Dedifferentiated amniotic fluid mesenchymal stem cell (primary cell): ENCODE data around the gene C9orf152.
A peak's percentile ranks its signal among the peaks of the same experiment; 100 is the strongest.
"Not testable (repeated sequence)": the region's sequence is repeated elsewhere in the genome, so short reads cannot be mapped to it uniquely, and the experiment has no call there.

ENCODE experiments used
- DNase-seq: peaks from one replicate; pipeline ENCODE4 v3.0.0-alpha.2; 2016; ENCODE audit errors: extremely low spot score

The C9orf152 gene

DNA sequence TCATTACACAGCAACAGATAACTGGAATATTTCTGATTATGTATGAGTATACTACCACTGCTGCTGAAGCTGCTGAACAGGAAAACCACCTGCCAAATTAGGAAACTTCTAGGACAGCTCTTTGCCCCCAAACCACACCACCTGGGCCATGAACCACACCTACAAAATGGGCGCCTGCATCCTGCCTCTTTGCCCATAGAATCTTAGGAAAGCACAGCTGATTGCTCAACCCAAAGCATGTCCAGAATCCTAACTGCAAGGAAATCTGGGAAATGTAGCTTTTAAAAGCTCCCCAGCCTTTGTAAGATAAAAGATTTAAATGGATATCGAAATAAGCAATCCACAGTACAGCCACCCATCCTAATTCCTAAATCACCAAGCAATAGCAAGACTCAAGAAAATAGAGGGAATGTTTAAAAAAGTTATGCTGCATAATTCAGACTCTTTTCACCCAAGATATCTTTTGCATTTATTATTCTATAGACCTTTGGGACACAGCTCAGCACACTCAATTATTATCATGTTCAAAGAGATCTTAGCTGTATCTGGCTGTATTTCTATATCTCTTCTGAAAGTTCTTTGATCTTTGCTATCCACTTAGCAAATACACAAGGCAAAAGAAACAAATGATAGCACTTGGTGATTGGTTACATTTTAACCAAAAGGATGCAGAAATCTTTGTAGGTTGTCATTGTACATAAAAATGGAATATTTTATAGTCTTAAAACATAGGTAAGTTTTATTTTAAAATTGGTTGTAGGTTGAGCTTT, 6.8 kb upstream of the C9orf152 start:
- DNase-seq: no peak

DNA sequence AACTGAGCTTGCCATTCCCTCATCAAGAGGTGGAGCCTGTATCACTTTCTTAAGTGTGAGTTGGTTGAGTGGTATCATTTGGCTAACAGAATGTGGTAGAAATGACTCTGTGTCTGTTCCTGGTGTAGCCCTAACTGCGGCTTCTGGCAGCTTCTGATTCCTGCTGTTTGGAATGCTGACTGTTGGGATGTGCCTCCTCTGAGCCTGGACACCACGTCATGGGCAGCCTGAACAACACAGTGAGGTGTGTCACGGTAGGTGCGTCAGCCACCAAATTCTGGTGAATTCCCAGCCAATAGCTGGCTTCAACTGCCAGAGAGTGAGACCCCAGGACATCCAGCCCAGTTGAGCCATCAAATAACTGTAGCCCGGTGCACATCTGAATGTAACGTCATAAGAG, 6.1 kb upstream of the C9orf152 start:
- no peak for DNase-seq

DNA sequence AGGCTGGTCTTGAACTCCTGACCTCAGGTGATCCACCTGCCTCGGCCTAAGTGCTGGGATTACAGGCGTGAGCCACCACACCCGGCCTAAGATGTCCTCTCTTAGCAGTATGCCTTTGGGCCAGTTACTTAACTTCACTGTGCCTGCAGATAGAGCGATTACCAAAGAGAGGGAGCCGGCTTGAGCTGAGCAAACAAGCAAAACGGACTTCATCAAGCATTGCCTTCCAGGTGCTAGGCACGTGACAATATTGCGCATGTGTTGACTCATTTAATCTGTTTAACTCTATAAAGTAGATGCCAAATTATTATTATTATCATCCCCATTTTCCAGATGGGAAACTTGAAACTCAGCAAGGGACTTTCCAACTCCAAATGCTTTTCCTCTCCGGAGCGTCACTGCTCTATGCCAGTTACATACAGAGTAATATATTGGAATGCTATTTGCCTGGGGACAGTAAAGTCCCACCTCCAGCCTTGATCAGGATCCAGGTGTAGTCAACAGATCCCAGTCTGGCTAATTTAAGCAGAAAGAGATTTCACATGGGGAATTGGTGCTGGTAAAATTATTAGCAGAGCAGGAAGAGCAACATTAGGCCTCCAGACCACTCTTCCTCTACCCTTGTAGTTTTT, 5.6 kb upstream of the C9orf152 start:
- no peak for DNase-seq

DNA sequence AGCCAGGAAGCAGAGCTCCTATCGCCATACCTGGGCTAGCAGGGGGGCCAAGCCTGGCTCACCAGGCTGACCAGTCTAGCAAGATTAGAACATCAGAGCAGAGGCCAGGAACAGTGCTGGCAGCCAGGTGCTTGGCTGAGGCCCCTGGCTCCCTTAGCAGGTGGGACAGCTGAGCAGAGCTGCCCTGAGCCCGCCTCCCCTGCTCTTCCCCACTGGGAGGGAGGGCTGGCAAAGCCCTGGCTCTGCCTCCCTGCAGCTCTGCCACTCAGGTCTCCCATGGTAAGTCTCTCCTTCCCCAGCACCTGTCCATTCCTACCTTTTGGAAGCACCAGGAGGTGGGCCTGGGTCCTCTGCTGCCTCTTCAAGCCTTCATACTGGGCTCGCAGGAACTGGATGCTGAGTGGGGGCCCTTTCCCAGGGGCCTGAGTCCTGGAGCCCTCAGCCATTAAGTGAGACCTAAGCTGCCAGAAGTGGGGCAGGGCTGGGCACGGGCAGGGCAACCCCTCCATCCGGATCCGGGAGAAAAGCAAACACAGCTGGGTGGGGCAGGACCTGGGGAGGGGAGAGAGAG, 803 bp downstream of the C9orf152 start:
- DNase-seq: no peak

DNA sequence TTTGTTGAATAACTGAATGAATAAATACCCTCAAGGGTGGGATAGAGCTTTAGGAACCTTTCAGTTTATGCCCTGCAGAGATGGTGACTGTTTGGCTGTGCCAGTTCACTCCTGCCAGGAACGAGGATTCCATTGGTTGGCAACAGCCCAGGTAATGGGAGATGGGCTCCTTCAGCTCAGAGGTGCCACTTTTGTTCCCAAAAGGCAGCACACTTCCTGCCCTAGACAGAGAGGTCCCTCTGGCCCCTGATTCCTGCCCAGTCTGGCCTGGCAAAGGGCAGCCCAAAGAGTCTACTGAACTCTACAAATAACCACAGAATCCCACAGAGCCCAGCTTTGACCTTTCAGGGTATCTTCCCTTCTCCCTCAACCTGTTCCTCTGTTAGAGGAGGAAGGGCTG, 1.6 kb downstream of the C9orf152 start:
- DNase-seq: no peak

DNA sequence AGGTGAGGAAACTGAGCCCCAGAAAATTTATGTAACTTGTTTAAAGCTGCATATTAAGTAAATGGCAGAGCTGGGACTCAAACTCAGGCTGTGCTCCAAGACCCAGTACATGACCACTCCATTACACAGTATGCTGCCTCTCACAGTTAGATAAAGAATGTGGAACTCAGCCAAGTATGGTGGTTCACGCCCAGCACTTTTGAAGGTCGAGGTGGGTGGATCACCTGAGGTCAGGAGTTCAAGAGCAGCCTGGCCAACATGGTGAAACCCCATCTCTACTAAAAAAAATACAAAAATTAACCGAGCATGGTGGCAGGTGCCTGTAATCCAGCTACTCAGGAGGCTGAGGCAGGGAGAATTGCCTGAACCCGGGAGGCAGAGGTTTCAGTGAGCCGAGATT, 2.3 kb downstream of the C9orf152 start:
- not testable (repeated sequence) for DNase-seq

DNA sequence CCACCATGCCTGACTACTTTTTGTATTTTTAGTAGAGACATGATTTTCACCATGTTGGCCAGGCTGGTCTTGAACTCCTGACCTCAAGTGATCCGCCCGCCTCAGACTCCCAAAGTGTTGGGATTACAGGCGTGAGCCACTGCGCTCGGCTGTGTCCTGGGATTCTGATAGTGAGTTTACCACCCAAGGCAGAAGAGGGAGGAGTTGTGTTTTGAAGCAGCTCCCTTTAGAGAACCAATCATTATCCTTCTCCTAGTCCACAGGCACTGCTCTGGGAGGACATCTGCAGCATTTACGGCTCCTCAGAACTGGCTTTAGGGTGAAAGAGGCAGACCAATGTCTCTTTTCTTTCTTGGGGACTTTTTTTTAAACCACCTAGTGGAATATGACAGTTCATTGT, 5.7 kb downstream of the C9orf152 start:
- no peak for DNase-seq

DNA sequence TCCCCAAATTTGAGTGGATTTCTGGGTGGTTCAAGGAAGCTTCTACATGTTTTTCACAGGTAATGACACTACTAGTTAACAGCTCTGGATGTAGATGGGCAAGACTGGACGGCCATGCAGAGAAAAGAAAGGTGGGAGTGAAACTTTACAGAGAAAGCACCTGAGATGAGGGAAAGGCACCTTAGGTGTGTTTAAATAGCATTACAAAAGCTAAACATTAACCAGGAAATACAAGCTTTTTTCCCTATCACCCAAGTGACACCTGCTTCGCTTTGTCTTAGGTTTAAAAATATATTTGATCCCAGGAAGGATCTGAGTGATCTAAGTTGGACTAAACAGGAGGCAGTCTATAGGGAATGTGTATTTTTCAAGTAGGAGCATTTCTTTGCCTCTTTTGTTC, 8.3 kb downstream of the C9orf152 start:
- no peak for DNase-seq

DNA sequence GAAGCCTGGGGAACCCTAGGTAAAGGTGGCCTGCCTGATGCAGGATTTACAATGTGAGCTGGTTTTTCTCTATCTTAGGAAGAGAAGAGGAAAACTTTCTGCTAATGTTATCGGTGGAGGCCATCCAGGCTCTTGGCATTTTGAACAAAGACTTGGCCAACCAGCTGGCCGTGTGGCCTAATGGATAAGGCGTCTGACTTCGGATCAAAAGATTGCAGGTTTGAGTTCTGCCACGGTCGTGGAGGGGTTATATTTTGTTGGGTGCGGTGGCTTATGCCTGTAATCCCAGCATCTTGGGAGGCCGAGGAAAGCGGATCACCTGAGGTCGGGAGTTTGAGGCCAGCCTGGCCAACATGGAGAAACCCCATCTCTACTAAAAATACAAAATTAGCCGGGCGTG, 9.6 kb downstream of the C9orf152 start:
- no peak for DNase-seq

DNA sequence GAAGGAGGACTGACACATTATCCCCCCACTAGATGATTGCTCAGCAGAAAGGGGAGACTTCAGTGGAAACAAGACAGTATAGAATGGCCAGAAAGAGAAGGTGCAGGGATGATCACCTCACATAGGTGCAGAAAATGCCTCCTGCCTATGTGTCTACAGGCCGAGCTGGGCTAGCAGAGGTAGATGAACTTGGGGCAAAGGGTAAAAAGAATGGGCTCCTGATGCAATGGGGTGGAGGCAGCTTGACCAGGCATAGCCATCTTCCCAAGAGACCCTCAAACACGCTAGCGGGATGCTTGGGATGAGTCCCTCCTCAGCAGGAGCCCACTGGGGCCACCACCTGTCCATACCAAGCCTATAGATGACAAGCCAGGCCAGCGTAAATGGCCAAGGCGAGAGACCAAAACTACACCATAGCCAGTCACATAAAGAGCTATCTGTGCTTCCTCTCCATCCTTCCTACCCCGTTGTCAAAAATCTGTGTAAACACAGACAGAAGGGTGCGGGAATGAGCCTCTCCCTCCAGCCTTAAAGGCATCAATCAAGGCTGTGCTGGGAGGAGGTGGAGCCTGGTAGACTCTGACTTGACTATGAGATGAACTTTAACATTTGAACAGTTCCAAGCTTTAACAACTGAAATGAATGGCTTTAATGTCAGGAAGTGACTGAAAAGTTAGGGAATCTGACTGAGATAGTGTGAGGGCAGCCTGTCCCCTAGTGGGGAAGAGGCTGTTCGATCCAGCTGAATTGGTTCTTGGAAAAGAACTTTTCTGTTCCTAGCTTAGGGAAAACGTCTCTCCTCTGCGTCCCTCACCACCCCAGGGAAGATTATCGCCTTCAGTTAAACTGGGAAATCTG, 10.4 kb downstream of the C9orf152 start:
- no peak for DNase-seq

DNA sequence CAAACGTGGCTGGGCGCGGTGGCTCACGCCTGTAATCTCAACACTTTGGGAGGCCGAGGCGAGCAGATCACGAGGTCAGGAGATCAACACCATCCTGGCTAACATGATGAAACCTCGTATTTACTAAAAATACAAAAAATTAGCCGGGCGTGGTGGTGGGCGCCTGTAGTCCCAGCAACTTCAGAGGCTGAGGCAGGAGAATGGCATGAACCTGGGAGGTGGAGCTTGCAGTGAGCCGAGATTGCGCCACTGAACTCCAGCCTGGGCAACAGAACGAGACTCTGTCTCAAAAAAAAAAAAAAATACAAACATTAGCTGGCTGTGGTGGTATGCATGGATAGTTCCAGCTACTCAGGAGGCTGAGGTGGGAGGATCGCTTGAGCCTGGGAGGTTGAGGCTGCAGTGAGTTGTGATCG, 11.9 kb downstream of the C9orf152 start:
- not testable (repeated sequence) for DNase-seq

DNA sequence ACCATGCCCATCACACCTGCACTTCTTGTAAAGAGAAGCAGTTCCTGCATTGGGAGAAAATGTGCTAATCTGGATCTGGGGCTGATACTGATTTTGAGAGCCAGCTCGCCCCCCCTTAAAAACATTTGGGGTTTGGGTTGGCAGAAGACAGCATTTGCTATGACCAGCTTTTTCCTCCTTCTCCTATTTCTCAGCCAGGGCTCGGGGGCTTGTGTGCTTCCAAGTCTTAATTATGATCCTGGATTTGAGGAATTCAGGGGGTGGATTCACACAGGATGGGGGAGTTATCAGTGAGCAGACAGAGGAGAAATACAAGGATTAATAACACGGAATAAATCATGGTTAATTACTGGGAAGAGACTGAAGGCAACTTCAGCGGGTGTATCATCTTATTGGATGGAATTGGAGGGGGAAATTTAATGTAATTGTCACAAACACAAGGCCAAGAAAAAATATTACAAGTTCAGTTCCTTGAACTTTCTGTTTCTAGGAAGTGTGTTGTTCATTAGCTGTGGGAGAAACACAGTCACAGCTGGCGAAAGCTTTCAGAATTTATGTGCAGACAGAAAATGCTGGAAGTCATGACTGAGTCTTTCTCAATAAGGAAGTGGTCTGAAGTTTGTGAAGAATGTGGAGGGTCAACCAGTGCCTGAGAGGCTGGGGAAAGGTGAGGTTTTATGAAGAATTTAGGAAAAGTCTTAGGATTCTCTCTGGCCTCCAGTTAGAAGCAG, 15.3 kb downstream of the C9orf152 start:
- peak; percentile 47 for DNase-seq

DNA sequence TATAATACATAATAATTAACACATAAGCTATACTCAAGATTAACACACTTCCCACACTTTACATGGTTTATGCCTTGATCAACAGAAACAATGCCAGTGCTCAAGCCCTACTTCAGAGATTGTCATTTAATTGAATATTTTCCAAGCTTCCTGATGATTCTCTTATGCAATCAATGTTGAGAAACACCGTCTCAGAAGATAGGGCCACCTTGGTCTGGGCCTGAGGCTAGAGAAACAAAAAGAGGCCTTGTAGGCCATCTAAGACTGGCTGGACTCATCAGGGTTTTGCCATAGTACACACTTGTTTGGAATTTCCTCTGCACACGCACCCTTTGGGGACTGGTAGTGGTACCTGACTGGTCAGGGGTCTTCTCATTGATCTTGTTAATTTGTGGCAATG, 16.3 kb downstream of the C9orf152 start:
- no peak for DNase-seq

DNA sequence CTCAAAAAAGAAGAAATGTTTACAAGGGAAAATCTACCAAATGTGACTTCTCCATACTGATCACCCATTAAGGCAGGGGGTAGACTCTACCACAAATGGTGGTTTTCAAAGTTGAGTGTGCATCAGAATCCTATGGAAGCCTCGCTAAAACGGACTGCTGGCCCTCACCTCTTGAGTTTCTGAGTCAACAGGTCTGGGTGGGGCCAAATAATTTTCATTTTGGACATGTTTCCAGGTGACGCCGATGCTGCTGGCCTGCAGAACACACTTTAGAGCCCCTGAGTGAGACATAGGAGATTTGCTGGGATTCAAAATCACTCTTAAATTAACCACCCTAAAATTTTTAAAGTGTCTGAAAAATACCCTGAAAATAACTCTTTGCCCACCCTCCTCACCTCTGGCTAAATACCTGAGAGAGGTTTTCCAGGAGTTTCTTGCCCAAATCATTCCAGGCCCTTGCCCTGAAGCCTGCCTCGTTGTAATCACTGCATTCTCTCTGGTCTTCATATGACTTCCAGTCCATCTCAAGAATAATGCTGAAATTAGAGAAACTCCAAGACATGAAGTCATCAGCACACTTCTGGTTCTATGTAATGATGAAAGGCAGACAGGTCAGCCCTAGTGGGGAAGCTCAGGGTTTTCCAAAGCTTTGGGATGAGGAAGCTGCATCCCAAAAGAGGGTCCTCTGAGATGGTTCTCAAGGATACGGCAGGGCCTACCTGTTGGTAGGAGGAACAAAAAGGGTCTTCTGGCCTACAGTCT, 18.2 kb downstream of the C9orf152 start:
- no peak for DNase-seq

DNA sequence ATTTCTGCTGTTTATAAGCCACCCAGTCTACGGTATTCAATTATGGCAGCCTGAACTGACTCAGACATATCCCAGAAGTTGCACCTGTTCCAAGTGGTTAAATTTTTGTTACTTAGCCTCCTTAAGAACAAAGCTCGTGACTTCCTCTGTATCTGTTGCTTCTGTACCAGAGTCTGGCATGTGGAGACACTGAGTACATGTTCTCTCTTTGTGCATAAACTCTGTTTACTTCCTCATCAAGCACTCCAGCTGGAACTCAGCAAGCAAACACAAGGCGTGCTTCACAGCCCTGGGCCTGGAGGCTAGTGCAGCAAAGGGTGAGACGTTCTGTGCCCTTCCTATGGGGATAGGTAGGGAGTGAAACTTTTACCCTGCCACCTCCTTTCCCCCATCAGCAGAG, 19.0 kb downstream of the C9orf152 start:
- no peak for DNase-seq

DNA sequence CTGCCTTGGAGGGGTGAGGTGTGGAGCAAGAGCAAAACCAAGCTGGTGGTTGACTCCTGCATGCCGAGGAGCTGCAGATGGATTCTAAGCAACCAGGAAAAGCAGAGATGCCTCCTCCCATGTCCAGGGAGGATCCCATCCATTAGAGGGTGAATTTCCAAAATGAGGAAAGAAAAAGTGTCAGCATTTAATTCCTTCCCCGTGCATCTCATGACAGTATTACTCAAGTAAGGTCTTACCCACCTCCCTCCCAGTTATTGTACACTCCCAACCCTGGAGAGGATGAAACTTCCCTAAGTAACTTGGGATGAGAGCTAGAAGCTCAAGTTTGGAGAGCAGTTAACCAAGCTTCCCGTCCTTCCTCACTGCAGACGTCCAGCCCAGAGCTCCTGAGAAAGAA, 19.9 kb downstream of the C9orf152 start:
- no peak for DNase-seq

DNA sequence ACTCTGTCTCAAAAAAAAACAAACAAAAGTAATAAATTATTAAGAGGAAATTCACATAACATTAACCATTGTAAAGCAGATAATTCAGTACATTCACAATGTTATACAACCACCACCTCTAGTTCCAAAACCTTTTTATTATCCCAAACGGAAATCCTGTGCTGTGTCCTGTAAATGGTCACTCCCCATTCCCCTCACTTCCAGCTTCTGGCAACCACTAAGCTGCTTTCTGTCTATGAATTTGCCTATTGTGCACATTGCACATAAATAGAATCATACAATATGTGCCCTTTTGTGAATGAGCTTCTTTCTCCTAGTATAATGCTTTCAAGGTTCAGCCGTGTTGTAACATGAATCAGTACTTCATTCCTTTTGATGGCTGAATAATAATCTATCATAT, 20.8 kb downstream of the C9orf152 start:
- DNase-seq: no peak

DNA sequence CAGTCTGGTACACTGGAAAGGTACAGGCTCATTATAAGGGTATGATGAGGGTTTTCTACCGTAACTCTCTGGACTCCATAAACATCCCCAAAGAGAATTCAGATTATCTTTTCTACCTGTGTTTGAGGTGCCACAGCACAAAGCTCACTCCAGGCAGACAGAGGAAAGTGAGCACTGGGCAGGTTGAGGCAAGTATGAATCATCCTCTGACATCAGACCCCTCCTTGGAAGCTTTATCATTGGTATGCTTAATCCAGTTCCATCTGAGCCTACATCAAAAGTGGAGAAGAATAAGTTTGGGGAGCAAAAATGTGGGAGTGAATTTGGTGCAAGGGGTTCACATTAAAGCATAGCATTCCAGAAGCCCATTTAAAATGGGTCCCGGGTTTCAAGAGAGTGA, 21.7 kb downstream of the C9orf152 start:
- DNase-seq: no peak

DNA sequence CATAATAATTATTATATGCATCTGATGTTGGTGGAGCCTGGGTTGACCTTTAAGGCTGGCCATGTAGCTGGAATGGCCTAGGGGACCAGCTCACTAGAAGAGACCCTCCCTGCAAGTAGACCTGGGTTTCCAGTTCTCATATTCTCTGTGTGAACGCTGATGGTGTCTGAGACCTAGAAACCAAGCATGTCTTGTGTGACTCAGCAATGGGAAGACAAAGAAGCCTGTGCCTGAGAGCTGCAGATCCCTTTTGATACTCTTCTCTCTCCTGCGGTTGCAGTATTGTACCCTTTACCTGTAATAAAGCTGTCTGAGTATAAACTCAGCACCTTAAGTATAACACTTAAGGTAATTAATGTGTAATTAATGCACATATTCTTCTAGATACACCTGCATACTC, 22.2 kb downstream of the C9orf152 start:
- DNase-seq: no peak

DNA sequence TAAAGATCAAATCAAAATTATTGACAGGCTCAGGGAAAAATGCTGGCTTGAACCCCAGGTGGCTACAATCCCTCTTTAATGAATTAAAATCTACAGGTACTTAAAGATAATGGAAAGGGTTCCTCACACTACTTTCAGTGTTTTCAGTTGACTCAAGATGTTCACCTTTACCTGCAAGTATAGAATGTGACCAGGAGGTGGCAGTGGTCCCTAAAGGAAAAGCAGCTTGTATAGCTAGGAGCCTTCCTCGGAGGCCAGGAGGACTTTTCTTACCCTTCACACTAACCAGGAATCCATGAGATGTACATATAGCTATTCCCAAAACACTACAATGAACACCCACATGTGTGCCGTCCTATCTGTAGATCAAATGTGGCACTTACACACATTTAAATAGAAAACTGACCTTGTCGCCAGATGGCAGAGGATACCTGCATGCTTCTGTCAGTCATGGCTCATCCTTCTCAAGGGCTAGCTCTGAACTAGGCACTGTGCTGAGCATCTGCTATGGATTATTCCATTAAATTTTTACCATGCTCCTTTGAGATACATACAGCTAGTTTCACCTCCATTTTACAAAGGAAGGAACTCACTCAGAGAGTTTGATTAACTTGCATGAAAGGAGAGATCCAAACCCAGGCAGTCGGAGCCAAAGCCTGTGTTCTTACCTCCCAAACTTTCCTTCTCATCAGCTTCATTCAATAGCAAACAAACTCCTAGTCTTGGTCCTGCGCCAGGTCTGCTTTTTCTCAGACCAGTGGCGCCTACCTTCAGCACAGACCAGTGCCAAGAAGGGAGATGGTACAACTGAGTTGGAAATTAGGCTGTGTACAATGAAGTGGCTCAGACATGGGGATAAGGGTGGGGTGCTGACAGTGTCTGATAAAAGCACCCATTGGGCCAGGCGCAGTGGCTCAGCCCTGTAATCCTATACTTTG, 24.5 kb downstream of the C9orf152 start:
- no peak for DNase-seq
